GM23248 (cell line): ENCODE data around the gene RNFT2. TPM values are rescaled to one million over a fixed set of nuclear protein-coding genes. Genes with fewer than 3 reads are reported as not detected.

Experiments used
- DNase-seq: peaks from one replicate; pipeline ENCODE4 v3.0.0-alpha.2; 2015
- H2AFZ ChIP-seq: fragments of 200-600 bp; sonication (generic); 2 replicates; pipeline ENCODE4 v1.6.1; 2016; ENCODE audit warnings: antibody characterized with exemption
- H3F3A ChIP-seq: fragments of 200-600 bp; sonication (generic); 2 replicates; pipeline ENCODE4 v1.6.1; 2016; ENCODE audit warnings: mild to moderate bottlenecking, antibody characterized with exemption, mixed run types; ENCODE audit not compliant: insufficient read depth
- H3K27ac ChIP-seq: fragments of 200-600 bp; sonication (generic); 2 replicates; pipeline ENCODE4 v1.5.1; 2016; ENCODE audit warnings: mild to moderate bottlenecking
- H3K27me3 ChIP-seq: fragments of 200-600 bp; sonication (generic); replicated peaks from 2 replicates; pipeline ENCODE4 v1.6.1; 2016; ENCODE audit warnings: mild to moderate bottlenecking; ENCODE audit not compliant: insufficient read depth
- H3K36me3 ChIP-seq: fragments of 200-600 bp; sonication (generic); 2 replicates; pipeline ENCODE4 v1.6.1; 2016; ENCODE audit warnings: low read depth, mild to moderate bottlenecking
- H3K4me1 ChIP-seq: fragments of 200-600 bp; sonication (generic); 2 replicates; pipeline ENCODE4 v1.6.1; 2016; ENCODE audit warnings: mild to moderate bottlenecking; ENCODE audit not compliant: insufficient read depth
- H3K4me2 ChIP-seq: fragments of 200-600 bp; sonication (generic); one replicate; pipeline ENCODE4 v1.6.1; 2016; ENCODE audit warnings: mild to moderate bottlenecking; ENCODE audit not compliant: unreplicated experiment
- H3K4me3 ChIP-seq: fragments of 200-600 bp; sonication (generic); 2 replicates; pipeline ENCODE4 v1.5.1; 2016; ENCODE audit warnings: mild to moderate bottlenecking
- H3K79me2 ChIP-seq: fragments of 200-600 bp; sonication (generic); 2 replicates; pipeline ENCODE4 v1.6.1; 2016; ENCODE audit warnings: mild to moderate bottlenecking; ENCODE audit not compliant: insufficient read depth
- H3K9ac ChIP-seq: fragments of 200-600 bp; sonication (generic); 2 replicates; pipeline ENCODE4 v1.6.1; 2016; ENCODE audit warnings: mild to moderate bottlenecking
- H3K9me2 ChIP-seq: fragments of 200-600 bp; sonication (generic); 2 replicates; pipeline ENCODE4 v1.6.1; 2016; ENCODE audit warnings: mixed run types, mild to moderate bottlenecking, moderate library complexity; ENCODE audit not compliant: insufficient read depth
- H3K9me3 ChIP-seq: fragments of 200-600 bp; sonication (generic); one replicate; pipeline ENCODE4 v1.6.1; 2017; ENCODE audit warnings: low read depth
- H4K20me1 ChIP-seq: fragments of 200-600 bp; sonication (generic); 2 replicates; pipeline ENCODE4 v1.6.0; 2016; ENCODE audit not compliant: insufficient read depth
- EZH2 ChIP-seq: fragments of 200-600 bp; sonication (generic); IDR thresholded peaks from 2 replicates; pipeline ENCODE4 v1.6.1; 2018; ENCODE audit warnings: antibody characterized with exemption, mild to moderate bottlenecking; ENCODE audit not compliant: insufficient read depth, poor library complexity, severe bottlenecking
- EZH2phosphoT487 ChIP-seq: fragments of 200-600 bp; sonication (generic); IDR thresholded peaks from 2 replicates; pipeline ENCODE4 v1.6.1; 2018; ENCODE audit warnings: antibody characterized with exemption, moderate library complexity, mild to moderate bottlenecking, low read depth; ENCODE audit not compliant: insufficient read depth
- WGBS, 2 experiments: methylation state at CpG; one replicate each; pipeline ENCODE4 v1.1.6; 2015 to 2017; ENCODE audit warnings: low lambda C conversion rate in 2 of 2, low coverage in 1 of 2; ENCODE audit errors: missing lambda C conversion rate in 2 of 2; 5-methylcytosine and 5-hydroxymethylcytosine counted together
- in situ Hi-C: fragments of 300-500 bp; cut with MboI; formaldehyde crosslinking; loops from 2 replicates; pipeline ENCODE4 v1.15.0; 2020
- polyA plus RNA-seq: library from polyadenylated mRNA; unstranded; fragments of >200 nt; fragmentation: Nextera tagmentation; extraction: Ambion mirVana; gene quantifications from 2 replicates; pipeline ENCODE4 v1.2.1, GENCODE V29; 2016
- total RNA-seq: library from RNA; depleted of rRNA; stranded (reverse); fragments of >200 nt; shearing (Covaris generic); gene quantifications from 2 replicates; pipeline ENCODE4 v1.2.3, GENCODE V29; 2014

RNFT2 gene
- total and polyA plus RNA-seq, 2 experiments from 2014 or later = 0.24 to 0.43 TPM

- no peaks in the 10 kb centered on the region for H3F3A ChIP-seq
- H2AFZ ChIP-seq = no peak overlapping the region
- WGBS, 2 experiments = 95% methylated on average over 8 of the region's 8 CpGs
- no peaks in the 10 kb centered on the region for H3K9me3 ChIP-seq
- H3K36me3 ChIP-seq = no peaks in the 10 kb centered on the region
- no peaks in the 10 kb centered on the region for H4K20me1 ChIP-seq
- no peaks in the 10 kb centered on the region for H3K79me2 ChIP-seq
- H3K4me3 ChIP-seq = no peak overlapping the region
- no peak for DNase-seq
- H3K4me2 ChIP-seq = no peak overlapping the region
- H3K4me1 ChIP-seq = peaks cover 4% of the 10 kb centered on the region; the same call in 1 of the 2 replicates
- no peaks in the 10 kb centered on the region for H3K9me2 ChIP-seq
- H3K27me3 ChIP-seq = peaks cover 31% of the 10 kb centered on the region
- no peak for TF ChIP-seq EZH2phosphoT487
- no peak for TF ChIP-seq EZH2
- H3K27ac ChIP-seq = no peak overlapping the region
- no peak overlapping the region for H3K9ac ChIP-seq
- in situ Hi-C loops = no loop called here
Observed at GRCh38 chr12:116698116-116698515, 40.0 kb upstream of the RNFT2 start.

DNA sequence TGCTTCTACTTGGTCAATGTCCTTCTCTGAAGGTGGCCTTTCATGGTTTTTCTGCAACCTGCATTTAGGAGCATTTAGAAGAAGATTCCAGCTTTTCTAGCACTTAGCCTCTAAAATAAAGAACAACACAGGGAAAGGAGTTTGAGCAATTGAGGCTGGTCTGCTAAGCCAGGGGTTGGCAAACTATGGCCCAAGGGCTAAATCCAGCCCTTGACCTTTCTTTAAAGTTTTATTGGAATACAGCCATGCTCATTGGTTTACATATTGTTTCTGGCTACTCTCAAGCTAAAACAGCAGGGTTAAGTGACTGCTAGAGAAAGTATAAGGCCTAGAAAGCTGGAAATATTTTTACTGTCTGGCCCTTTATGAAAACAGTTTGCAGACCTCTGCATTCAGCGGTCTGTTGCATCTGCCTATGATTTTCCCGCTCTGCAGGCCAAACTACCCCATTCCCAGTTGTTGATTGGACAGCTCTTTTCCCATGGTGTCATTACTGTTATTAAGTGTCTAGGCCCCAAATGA is 39.5 kb upstream of the RNFT2 start:
- WGBS, 2 experiments = 96 to 100% methylated on average over 2 of the region's 2 CpGs
- TF ChIP-seq EZH2 (no peak), EZH2phosphoT487 (no peak)
- Histone ChIP-seq H4K20me1 (no peaks in the 10 kb centered on the region), H3K9me3 (no peaks in the 10 kb centered on the region), H3K4me3 (no peak overlapping the region), H3K27me3 (peaks cover 26% of the 10 kb centered on the region), H3K79me2 (no peaks in the 10 kb centered on the region), H3K27ac (no peak overlapping the region), H3K9me2 (no peaks in the 10 kb centered on the region), H3F3A (no peaks in the 10 kb centered on the region), H3K4me1 (peaks cover under 1% of the 10 kb centered on the region; the same call in 1 of the 2 replicates), H2AFZ (no peak overlapping the region), H3K36me3 (no peaks in the 10 kb centered on the region), H3K4me2 (no peak overlapping the region), H3K9ac (no peak overlapping the region)
- DNase-seq = no peak
- in situ Hi-C loops = no loop called here

GRCh38 chr12:116700066-116700465 is 38.0 kb upstream of the RNFT2 start:
- H3F3A ChIP-seq = no peaks in the 10 kb centered on the region

DNA sequence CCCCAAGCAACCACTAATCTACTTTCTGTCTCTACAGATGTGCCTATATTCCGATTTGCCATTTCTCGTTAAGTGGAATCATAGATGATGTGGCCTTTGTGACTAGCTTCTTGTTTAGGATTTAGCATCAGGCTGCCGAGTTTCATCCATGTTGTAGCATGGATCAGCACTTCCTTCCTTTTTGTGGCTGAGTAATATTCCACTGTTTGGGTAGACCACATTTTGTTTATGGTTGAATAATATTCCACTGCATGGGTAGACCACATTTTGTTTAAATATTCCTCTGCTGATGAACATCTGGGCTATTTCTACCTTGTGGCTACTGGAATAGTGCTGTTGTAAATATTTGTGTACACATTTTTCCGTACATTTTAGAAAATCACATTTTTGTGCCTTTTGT is 36.7 kb upstream of the RNFT2 start:
- no peak overlapping the region for H3K4me3 ChIP-seq
- no peak for DNase-seq
- H3K4me1 ChIP-seq = no peaks in the 10 kb centered on the region
- no peaks in the 10 kb centered on the region for H3F3A ChIP-seq
- H3K79me2 ChIP-seq = no peaks in the 10 kb centered on the region
- no peaks in the 10 kb centered on the region for H3K36me3 ChIP-seq
- no peak overlapping the region for H3K4me2 ChIP-seq
- no peaks in the 10 kb centered on the region for H4K20me1 ChIP-seq
- H3K27ac ChIP-seq = no peak overlapping the region
- H3K9ac ChIP-seq = no peak overlapping the region
- WGBS, 2 experiments = 92 to 96% methylated on average over 4 of the region's 4 CpGs
- no peaks in the 10 kb centered on the region for H3K9me3 ChIP-seq
- no peak for TF ChIP-seq EZH2phosphoT487
- TF ChIP-seq EZH2 = no peak
- no peaks in the 10 kb centered on the region for H3K27me3 ChIP-seq
- in situ Hi-C loops = loop anchor here (25.0 kb wide), 1 partner anchor 411 kb away; no protein-coding TSS in a partner anchor
- H2AFZ ChIP-seq = no peak overlapping the region
- H3K9me2 ChIP-seq = no peaks in the 10 kb centered on the region

More at GRCh38 chr12:116700066-116700465, 38.0 kb upstream of the RNFT2 start:
- H3K27me3 ChIP-seq = peaks cover 12% of the 10 kb centered on the region; the same call in 1 of the 2 replicates
- no peaks in the 10 kb centered on the region for H3K9me2 ChIP-seq
- no peaks in the 10 kb centered on the region for H3K4me1 ChIP-seq
- 65 to 66% methylated on average over 6 of the region's 6 CpGs for WGBS, 2 experiments
- no peak overlapping the region for H3K9ac ChIP-seq
- H3K36me3 ChIP-seq = no peaks in the 10 kb centered on the region
- no peak overlapping the region for H3K4me2 ChIP-seq
- no peaks in the 10 kb centered on the region for H4K20me1 ChIP-seq
- TF ChIP-seq EZH2phosphoT487 (no peak), EZH2 (no peak)
- DNase-seq = peak; percentile 27
- H3K27ac ChIP-seq = no peak overlapping the region
- H3K4me3 ChIP-seq = no peak overlapping the region
- in situ Hi-C loops = loop anchor here (25.0 kb wide), 1 partner anchor 412 kb away; no protein-coding TSS in a partner anchor
- no peaks in the 10 kb centered on the region for H3K9me3 ChIP-seq
- no peaks in the 10 kb centered on the region for H3K79me2 ChIP-seq
- H2AFZ ChIP-seq = no peak overlapping the region
